Measurements from ENCODE around the gene TPK1. TPM values are rescaled to one million over a fixed set of nuclear protein-coding genes. Genes with fewer than 3 reads are reported as not detected.
"Not testable (repeated sequence)": the region's sequence is repeated elsewhere in the genome, so short reads cannot be mapped to it uniquely, and the experiment has no call there.

The TPK1 gene
- total RNA-seq, 1 donor from 2014 or later = 1.7 TPM

DNA sequence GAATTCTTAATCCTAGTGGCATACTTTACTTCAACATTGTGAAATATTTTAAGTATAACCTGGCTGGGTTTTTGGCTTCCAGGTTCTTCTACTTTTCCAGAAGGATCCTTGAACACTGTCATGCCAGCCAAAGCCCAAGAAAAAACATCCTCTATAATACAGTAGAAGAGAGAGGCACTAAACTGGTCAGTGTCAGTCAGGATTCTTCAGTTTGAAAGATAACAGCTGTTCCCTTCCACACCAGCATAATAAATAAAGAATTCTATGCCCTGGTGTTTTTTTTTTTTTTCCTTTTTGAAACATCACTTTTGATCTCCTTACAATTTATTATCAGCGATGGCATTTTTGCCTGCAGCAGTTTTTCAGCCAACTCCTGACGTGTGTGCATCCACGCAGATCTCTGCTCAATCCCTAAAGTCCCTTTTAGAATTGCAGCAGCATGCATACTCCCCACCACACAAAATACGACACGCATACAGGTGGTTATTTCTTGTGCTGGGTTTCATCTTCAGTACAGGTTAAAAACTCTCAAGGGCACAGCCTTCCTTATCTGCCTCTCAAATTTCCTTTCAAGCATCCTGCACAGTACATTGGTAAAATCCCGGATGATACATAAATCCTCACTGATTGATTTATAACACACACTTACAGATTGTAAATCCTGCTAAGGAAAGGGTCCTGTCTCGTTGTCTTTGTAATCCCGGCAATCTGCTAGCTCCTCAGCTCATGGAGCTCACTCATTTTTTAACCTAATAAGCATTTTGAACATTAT lies 100.2 kb downstream of the TPK1 start:
- H3K36me3 ChIP-seq = no peaks in the 10 kb centered on the region
- H3K4me1 ChIP-seq = no peaks in the 10 kb centered on the region
- no peak overlapping the region for H3K4me3 ChIP-seq
- DNase-seq (ENCODE audit: extremely low spot score in 2 of 2) = no peak
- H3K27me3 ChIP-seq = no peaks in the 10 kb centered on the region
- H3K27ac ChIP-seq = no peak overlapping the region
- intact Hi-C loops (cut with DNase I) = no loop called here
- H3K9me3 ChIP-seq = no peaks in the 10 kb centered on the region
- TF ChIP-seq POLR2A (IDR thresholded peaks at IDR 0.05) (no peak), POLR2AphosphoS5 (IDR thresholded peaks at IDR 0.05; ENCODE audit: insufficient read depth in 1 of 2, low read depth in 1 of 2) (no peak)
- TF ChIP-seq, protein P1, sequence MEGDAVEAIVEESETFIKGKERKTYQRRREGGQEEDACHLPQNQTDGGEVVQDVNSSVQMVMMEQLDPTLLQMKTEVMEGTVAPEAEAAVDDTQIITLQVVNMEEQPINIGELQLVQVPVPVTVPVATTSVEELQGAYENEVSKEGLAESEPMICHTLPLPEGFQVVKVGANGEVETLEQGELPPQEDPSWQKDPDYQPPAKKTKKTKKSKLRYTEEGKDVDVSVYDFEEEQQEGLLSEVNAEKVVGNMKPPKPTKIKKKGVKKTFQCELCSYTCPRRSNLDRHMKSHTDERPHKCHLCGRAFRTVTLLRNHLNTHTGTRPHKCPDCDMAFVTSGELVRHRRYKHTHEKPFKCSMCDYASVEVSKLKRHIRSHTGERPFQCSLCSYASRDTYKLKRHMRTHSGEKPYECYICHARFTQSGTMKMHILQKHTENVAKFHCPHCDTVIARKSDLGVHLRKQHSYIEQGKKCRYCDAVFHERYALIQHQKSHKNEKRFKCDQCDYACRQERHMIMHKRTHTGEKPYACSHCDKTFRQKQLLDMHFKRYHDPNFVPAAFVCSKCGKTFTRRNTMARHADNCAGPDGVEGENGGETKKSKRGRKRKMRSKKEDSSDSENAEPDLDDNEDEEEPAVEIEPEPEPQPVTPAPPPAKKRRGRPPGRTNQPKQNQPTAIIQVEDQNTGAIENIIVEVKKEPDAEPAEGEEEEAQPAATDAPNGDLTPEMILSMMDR (IDR thresholded peaks at IDR 0.05) = no peak

DNA sequence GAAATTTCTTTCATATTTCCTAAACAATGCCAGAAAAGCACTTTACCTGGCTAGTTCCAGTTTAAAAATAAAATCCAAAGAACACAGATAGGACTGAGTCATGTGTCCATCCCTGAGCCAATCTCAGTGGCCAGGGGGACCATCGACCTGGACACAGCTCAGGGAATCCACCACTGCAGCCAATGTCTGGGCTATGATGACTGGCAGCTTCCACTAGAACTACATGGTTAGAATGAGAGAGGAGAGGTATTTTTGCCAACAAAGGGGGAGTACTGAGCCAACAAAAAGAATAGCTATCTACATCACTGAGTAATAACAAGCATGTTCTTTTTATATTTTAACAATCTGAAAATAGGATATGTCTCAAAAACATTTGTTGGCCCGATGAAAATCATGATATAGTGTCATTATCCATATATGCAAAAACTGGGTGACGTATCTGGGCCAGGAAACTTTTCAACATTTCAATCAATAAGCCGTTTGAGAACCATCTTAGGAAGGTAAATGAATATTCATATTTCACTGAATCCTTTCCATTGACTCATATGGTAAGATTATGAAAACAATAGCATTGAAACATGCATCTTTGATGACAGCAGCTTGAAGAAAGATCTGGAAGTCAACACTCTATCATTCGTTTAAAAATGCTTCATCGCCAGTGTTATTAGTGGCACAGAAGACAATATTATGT lies 104.0 kb downstream of the TPK1 start:
- Histone ChIP-seq H3K27ac (no peak overlapping the region), H3K9me3 (no peaks in the 10 kb centered on the region), H3K36me3 (no peaks in the 10 kb centered on the region), H3K27me3 (no peaks in the 10 kb centered on the region), H3K4me1 (no peaks in the 10 kb centered on the region), H3K4me3 (no peak overlapping the region)
- DNase-seq (ENCODE audit: extremely low spot score in 2 of 2) = no peak
- intact Hi-C loops (cut with DNase I) = no loop called here
- TF ChIP-seq, protein P1 (IDR thresholded peaks at IDR 0.05) = no peak
- no peak for TF ChIP-seq POLR2A (IDR thresholded peaks at IDR 0.05)
- TF ChIP-seq POLR2AphosphoS5 (IDR thresholded peaks at IDR 0.05; ENCODE audit: insufficient read depth in 1 of 2, low read depth in 1 of 2) = no peak

DNA sequence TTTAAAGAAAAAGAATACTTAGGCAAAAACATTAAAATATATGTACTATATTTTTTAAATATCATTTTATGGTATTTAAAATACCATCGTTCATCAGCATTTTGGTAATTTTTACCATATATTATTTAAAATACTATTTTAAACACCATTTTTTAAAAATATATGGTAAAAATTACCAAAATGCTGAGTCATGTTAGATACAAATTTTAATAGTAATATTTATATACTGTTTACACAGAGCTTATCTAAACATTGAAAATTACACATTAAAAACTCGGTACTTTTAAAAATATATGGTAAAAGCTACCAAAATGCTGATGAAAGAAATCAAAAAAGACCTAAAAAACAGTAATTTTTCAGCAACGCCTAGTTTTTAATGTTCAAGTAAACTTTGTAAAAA lies 105.6 kb downstream of the TPK1 start:
- TF ChIP-seq POLR2A (IDR thresholded peaks at IDR 0.05) = no peak
- TF ChIP-seq, protein P1 (IDR thresholded peaks at IDR 0.05) = no peak
- no peak for TF ChIP-seq POLR2AphosphoS5 (IDR thresholded peaks at IDR 0.05; ENCODE audit: insufficient read depth in 1 of 2, low read depth in 1 of 2)
- intact Hi-C loops (cut with DNase I) = no loop called here
- no peak for DNase-seq (ENCODE audit: extremely low spot score in 2 of 2)

DNA sequence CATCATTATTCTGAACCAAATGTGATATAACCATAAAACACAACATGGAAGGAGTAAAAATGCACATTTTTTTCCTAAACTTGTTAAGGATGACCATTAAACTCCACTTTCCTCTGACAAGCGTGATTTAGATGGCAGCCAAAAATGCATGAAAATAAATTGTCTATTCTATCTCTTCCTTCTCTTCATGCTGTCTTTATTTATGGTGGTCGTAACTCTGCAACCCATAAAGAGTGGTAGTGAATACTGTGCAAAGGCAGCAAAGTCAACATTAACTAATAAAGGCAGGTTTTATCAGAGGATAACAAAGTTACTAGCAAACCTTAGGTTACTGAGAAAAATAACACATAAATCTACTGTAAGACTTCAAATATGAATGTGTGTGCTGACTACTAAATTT lies 106.6 kb downstream of the TPK1 start:
- Histone ChIP-seq H3K36me3 (no peaks in the 10 kb centered on the region), H3K4me3 (no peak overlapping the region), H3K27ac (no peak overlapping the region), H3K9me3 (no peaks in the 10 kb centered on the region), H3K4me1 (no peaks in the 10 kb centered on the region), H3K27me3 (no peaks in the 10 kb centered on the region)
- intact Hi-C loops (cut with DNase I) = no loop called here
- DNase-seq (ENCODE audit: extremely low spot score in 2 of 2) = no peak
- TF ChIP-seq POLR2A (IDR thresholded peaks at IDR 0.05) (no peak), POLR2AphosphoS5 (IDR thresholded peaks at IDR 0.05; ENCODE audit: insufficient read depth in 1 of 2, low read depth in 1 of 2) (no peak)
- TF ChIP-seq, protein P1 (IDR thresholded peaks at IDR 0.05) = no peak

More for the DNA sequence above, 105.6 kb downstream of the TPK1 start:
- Histone ChIP-seq H3K27ac (no peak overlapping the region), H3K36me3 (no peaks in the 10 kb centered on the region), H3K9me3 (no peaks in the 10 kb centered on the region), H3K4me3 (no peak overlapping the region), H3K27me3 (no peaks in the 10 kb centered on the region), H3K4me1 (no peaks in the 10 kb centered on the region)

DNA sequence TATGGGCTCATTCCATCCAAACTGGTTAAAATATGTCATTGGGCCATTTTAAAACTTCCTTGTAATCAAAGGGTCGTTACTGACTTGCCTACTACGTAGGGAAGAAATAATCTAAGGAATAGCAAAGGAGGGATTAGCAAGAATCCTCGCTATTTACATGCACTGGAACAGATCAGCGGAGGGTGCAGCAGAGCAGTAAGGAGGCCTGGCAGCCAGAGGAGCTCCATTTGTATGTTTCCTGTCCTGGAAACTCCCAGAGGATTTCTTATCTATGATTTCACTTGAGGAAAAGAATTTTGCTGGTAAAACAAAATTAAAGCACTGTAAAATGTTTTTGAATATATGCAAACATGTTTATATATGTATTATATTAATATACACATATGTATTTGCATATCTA lies 107.3 kb downstream of the TPK1 start:
- H3K27me3 ChIP-seq = no peaks in the 10 kb centered on the region
- intact Hi-C loops (cut with DNase I) = no loop called here
- H3K36me3 ChIP-seq = no peaks in the 10 kb centered on the region
- H3K27ac ChIP-seq = no peak overlapping the region
- no peaks in the 10 kb centered on the region for H3K4me1 ChIP-seq
- no peak for TF ChIP-seq POLR2A (IDR thresholded peaks at IDR 0.05)
- TF ChIP-seq POLR2AphosphoS5 (IDR thresholded peaks at IDR 0.05; ENCODE audit: insufficient read depth in 1 of 2, low read depth in 1 of 2) = no peak
- TF ChIP-seq, protein P1 (IDR thresholded peaks at IDR 0.05) = no peak
- H3K4me3 ChIP-seq = no peak overlapping the region
- no peak for DNase-seq (ENCODE audit: extremely low spot score in 2 of 2)
- no peaks in the 10 kb centered on the region for H3K9me3 ChIP-seq

DNA sequence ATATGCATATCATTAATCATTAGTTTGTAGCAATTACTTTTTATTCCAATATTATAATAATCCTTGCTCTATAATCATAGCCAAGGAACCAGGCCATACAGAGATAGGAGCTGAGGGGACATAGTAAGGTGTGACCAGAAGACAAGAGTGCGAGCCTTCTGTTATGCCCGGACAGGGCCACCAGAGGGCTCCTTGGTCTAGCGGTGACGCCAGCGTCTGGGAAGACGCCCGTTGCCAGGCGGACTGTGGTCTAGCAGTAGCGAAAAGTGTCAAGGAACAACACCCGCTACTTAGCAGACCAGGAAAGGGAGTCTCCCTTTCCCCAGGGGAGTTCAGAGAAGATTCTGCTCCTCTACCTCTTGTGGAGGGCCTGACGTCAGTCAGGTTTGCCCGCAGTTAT lies 109.0 kb downstream of the TPK1 start:
- H3K27ac ChIP-seq; H3K4me3 ChIP-seq; H3K36me3 ChIP-seq; intact Hi-C loops (cut with DNase I); H3K4me1 ChIP-seq; H3K9me3 ChIP-seq; H3K27me3 ChIP-seq; DNase-seq (ENCODE audit: extremely low spot score in 2 of 2): not testable (repeated sequence)

Data from vagina (tissue), 2 donors.